ENCODE data around the gene WDR6. TPM values are rescaled to one million over a fixed set of nuclear protein-coding genes. Genes with fewer than 3 reads are reported as not detected.

WDR6 gene
- total and polyA plus RNA-seq, 8 donors, result 51.6 to 184 (median 141) TPM

- H3K9me3 ChIP-seq, result no peaks in the 10 kb centered on the region
- H3K4me1 ChIP-seq, result peaks cover 44 to 61% (median 60%) of the 10 kb centered on the region in 4 donors
- intact Hi-C loops (cut with DNase I; ENCODE audit: low total_unique reads), result no loop called here
- WGBS, 5 donors, result 1 to 3% (median 2%) methylated on average over 17 to 18 of the region's 18 CpGs
- no peaks in the 10 kb centered on the region for H3K27me3 ChIP-seq
- H3K27ac ChIP-seq, result peak overlapping the region; percentile 75 to 99 (median 88)
- TF ChIP-seq EP300 (IDR thresholded peaks at IDR 0.05) (no peak), CTCF (IDR thresholded peaks at IDR 0.05) (no peak), POLR2AphosphoS5 (IDR thresholded peaks at IDR 0.05) (no peak), POLR2A (IDR thresholded peaks at IDR 0.05) (no peak)
- no peak for DNase-seq
- H3K4me3 ChIP-seq, result peak overlapping the region; percentile 57 to 96 (median 82)
- H3K36me3 ChIP-seq, result peaks cover 26 to 41% (median 40%) of the 10 kb centered on the region in 4 donors
These were observed 11.5 kb downstream of the WDR6 start for GRCh38 chr3:49018707-49019006.

- intact Hi-C loops (cut with DNase I; ENCODE audit: low total_unique reads), result no loop called here
- DNase-seq, result peak in 1 of 2 donors; percentile 37
- no peaks in the 10 kb centered on the region for H3K9me3 ChIP-seq
- H3K4me1 ChIP-seq, result peaks cover 44 to 71% (median 67%) of the 10 kb centered on the region in 4 donors
- peak overlapping the region; percentile 98 to 100 (median 99) for H3K27ac ChIP-seq
- peak overlapping the region; percentile 77 to 94 (median 85) for H3K4me3 ChIP-seq
- WGBS, 5 donors, result 33 to 54% (median 33%) methylated on average over 11 to 12 of the region's 12 CpGs
- no peak for TF ChIP-seq CTCF (IDR thresholded peaks at IDR 0.05)
- no peak for TF ChIP-seq POLR2A (IDR thresholded peaks at IDR 0.05)
- no peak for TF ChIP-seq POLR2AphosphoS5 (IDR thresholded peaks at IDR 0.05)
- TF ChIP-seq EP300 (IDR thresholded peaks at IDR 0.05), result no peak
- no peaks in the 10 kb centered on the region for H3K27me3 ChIP-seq
- peaks cover 28 to 41% (median 40%) of the 10 kb centered on the region in 4 donors for H3K36me3 ChIP-seq
These were observed 12.7 kb downstream of the WDR6 start for GRCh38 chr3:49019941-49020329.

GRCh38 chr3:49020330-49021212, 13.4 kb downstream of the WDR6 start:
- Histone ChIP-seq H3K36me3 (peaks cover 27 to 41% (median 40%) of the 10 kb centered on the region in 4 donors), H3K4me3 (peak overlapping the region; percentile 77 to 94 (median 85)), H3K27ac (peak overlapping the region; percentile 98 to 100 (median 99)), H3K9me3 (no peaks in the 10 kb centered on the region), H3K27me3 (no peaks in the 10 kb centered on the region), H3K4me1 (peaks cover 44 to 76% (median 74%) of the 10 kb centered on the region in 4 donors)
- WGBS, 5 donors, result 1 to 3% (median 1%) methylated on average over 25 to 51 of the region's 51 CpGs
- TF ChIP-seq POLR2AphosphoS5 (IDR thresholded peaks at IDR 0.05) (no peak), EP300 (IDR thresholded peaks at IDR 0.05) (no peak), POLR2A (IDR thresholded peaks at IDR 0.05) (no peak), CTCF (IDR thresholded peaks at IDR 0.05) (no peak)
- intact Hi-C loops (cut with DNase I; ENCODE audit: low total_unique reads), result no loop called here
- DNase-seq, result peak; percentile 75

- Histone ChIP-seq H3K4me1 (peaks cover 44 to 79% (median 77%) of the 10 kb centered on the region in 4 donors), H3K9me3 (no peaks in the 10 kb centered on the region), H3K27ac (peak overlapping the region; percentile 98 to 100 (median 99)), H3K27me3 (no peaks in the 10 kb centered on the region), H3K36me3 (peaks cover 30 to 41% (median 40%) of the 10 kb centered on the region in 4 donors), H3K4me3 (peak overlapping the region; percentile 77 to 94 (median 85))
- TF ChIP-seq CTCF (IDR thresholded peaks at IDR 0.05) (no peak), EP300 (IDR thresholded peaks at IDR 0.05) (no peak), POLR2AphosphoS5 (IDR thresholded peaks at IDR 0.05) (peak; percentile 92 to 100 (median 98)), POLR2A (IDR thresholded peaks at IDR 0.05) (peak in 2 of 4 donors; percentile 99)
- WGBS, 5 donors, result 0 to 2% (median 1%) methylated on average over 15 to 60 of the region's 60 CpGs
- intact Hi-C loops (cut with DNase I; ENCODE audit: low total_unique reads), result no loop called here
- peak; percentile 100 for DNase-seq
These were observed 14.1 kb downstream of the WDR6 start for GRCh38 chr3:49021213-49021812.

Data from stomach (tissue), 9 donors.